GM19395 (cell line): Measurements from ENCODE around the gene IVNS1ABP.

Source experiments
- ATAC-seq: cut with Tn5 transposase; IDR thresholded peaks from one replicate; pipeline ENCODE4 v1.9.1; 2021; ENCODE audit warnings: mild to moderate bottlenecking, moderate library complexity; ENCODE audit not compliant: unreplicated experiment

IVNS1ABP gene

GRCh38 chr1:185295091-185295490 lies 22.0 kb downstream of the IVNS1ABP start:
- ATAC-seq = no peak

GRCh38 chr1:185293967-185294542 lies 23.0 kb downstream of the IVNS1ABP start:
- no peak for ATAC-seq

- no peak for ATAC-seq
These were observed 24.8 kb downstream of the IVNS1ABP start for GRCh38 chr1:185292237-185292636.

DNA sequence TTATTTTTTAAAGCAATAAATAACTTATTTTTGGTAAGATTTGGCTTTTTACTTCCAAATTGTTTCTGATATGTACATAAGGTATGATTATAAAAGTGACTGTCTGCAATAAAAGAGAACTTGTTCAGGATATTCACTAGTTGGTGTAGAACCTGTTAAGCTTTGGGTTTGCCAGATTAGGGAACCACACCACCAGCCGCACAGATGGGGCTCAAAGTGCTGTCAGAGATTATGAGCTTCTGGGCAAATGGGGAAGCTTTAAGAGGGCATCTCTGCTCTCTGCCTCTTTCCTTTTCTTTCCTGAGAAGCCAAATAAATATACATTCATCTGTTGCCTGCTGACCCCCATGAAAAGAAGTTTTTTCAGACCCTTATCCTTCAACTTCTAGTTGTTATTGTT lies 25.4 kb downstream of the IVNS1ABP start:
- ATAC-seq = no peak

DNA sequence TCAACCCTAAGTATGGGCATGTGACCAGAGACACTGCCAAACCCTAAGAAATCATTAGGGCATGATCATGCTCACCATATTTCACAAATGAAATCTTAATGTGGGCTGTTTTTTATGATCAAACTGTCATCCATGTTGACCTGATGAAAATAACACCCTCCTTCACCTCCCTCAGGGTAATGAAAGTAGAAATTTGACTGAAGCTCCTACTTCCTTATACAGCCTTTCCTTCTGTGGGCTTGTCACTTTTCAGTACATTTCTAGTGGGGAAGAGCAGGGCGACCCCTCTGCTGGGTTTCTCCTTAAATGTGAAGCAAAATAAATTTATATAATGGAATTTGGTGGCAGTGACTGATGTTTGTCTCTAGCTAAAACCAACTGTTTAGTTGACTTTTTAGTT lies 25.9 kb downstream of the IVNS1ABP start:
- ATAC-seq = peak; percentile 45

DNA sequence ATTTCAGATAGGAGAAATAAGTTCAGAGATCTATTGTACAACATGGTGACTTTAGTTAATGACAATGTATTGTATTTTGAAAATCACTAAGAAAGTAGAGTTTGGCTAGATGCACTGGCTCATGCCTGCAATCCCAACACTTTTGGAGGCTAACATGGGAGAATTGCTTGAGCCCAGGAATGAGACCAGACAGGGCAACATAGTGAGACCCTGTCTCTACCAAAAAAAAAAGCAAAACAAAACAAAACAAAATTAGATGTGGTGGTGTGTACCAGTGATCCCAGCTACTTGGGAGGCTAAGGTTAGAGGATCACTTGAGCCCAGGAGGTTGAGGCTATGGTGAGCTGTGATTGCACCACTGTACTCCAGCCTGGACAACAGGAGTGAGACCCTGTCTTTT lies 27.2 kb downstream of the IVNS1ABP start:
- no peak for ATAC-seq

DNA sequence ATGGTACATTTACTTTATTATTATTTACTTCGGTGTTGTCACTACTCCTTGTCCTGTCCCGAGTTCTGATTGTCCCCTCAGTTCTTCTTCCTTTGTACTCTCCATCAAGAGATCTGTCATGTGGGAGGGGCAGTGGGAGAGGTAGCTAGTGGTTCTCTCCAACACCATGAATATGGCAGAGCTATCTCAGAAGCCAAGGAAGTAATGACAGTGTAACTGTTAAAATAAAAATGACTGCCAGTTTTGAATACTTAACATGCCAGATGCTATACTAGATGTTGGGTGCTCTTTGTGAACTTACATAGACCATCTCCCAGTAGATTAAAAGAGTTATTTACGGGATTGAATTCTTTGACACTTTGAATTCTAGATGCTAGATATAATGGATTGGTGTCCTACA lies 28.6 kb downstream of the IVNS1ABP start:
- no peak for ATAC-seq

- ATAC-seq = no peak
These were observed 29.6 kb downstream of the IVNS1ABP start for GRCh38 chr1:185287451-185287850.

GRCh38 chr1:185284533-185285276 lies 32.3 kb downstream of the IVNS1ABP start:
- no peak for ATAC-seq

GRCh38 chr1:185284116-185284515 lies 32.9 kb downstream of the IVNS1ABP start:
- no peak for ATAC-seq

DNA sequence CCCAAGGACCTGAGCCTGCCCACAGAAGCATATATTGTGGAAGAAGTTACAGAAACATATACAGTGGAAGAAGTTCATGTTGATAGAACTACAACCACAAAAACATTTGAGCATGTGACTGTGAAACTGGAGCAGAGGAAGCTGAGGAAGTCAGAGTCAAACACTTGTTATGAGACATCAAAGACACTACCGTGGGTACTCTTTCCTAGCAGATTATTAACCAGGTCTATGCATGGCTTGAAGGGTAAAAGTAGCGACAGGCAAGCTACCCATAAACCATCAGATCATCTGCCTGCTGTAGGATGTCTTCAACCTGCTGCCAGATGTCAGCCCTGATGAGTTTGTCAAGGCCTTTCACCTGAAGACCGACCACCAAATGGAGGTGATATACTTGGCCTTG lies 35.8 kb downstream of the IVNS1ABP start:
- peak; percentile 98 for ATAC-seq

GRCh38 chr1:185280589-185280988 lies 36.5 kb downstream of the IVNS1ABP start:
- no peak for ATAC-seq

DNA sequence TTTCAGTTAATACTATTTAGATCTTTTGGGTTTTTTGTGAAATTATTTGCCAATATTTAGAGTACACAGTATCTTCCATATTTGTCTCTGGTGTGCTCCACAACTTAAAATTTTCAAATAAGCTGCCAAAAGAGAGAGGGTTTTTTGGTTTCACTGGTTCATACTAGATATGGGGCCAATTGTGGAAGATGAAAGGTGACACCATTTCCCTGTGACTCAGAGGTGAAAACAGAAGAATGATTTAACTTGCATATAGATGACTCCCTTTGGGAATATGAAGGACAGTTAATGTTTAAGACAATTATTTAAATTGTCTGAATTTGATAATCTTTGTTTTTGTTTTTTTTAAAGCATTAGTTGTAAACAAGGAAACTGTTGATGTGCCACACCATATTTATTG lies 37.5 kb downstream of the IVNS1ABP start:
- ATAC-seq = no peak

GRCh38 chr1:185271921-185272320 lies 45.1 kb downstream of the IVNS1ABP start:
- no peak for ATAC-seq

- no peak for ATAC-seq
These were observed 48.7 kb downstream of the IVNS1ABP start for GRCh38 chr1:185268352-185268751.

GRCh38 chr1:185267701-185268100 lies 49.3 kb downstream of the IVNS1ABP start:
- no peak for ATAC-seq

DNA sequence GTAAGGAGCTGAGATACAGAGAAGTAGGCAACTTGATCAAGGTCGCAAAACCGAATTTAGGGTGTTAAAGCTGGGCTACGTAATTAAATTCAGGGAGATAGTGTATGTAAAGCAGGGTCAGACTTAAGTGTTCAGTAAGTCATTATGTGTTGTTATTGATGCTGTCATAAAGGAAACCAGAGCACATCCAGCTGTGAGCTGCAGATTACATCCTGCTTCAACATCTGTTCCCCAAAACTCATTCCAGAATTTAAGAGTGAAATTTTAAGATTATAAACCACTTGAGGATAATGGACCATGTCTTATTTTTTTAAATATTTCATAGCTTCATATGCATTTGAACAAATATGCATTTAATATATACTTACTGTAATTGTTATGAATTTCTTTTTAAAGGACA lies 49.7 kb downstream of the IVNS1ABP start:
- no peak for ATAC-seq

GRCh38 chr1:185265314-185265713 lies 51.7 kb downstream of the IVNS1ABP start:
- no peak for ATAC-seq

DNA sequence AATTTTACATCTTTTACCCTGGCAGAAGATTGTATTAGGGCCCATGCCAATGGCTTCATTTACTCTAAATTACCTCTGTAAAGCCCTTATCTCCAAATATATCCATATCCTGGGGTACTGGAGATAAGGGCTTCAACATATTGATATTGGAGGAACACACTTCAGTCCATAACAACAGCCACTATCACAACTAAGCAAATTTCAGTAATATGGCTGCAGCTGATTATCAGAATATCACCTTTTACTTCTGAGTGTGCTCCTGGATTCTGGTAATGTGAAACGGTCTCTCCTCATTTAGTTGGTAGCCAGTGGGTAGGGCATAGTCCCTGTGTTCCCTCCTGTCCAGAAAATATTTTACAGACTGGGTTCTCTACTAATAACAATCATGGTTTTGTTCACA lies 53.3 kb downstream of the IVNS1ABP start:
- ATAC-seq = no peak

DNA sequence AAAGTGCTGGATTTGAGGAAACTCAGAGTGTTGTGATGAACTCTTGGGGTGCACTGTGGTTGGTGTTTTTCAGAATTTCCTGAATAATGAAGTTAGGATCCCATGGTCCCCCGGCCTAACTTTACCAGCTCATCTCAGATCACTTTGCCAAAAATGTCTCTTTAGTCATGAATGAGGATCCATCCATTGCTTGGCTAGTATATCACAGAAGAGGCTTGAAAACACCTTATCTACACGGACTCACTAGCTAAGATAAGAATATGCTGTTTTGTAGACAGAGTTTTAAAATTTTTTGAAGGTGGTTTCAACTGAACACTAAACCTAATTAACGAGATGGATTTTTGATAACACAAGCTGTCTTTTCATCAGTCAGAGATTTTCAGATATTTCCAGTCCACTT lies 53.8 kb downstream of the IVNS1ABP start:
- no peak for ATAC-seq

DNA sequence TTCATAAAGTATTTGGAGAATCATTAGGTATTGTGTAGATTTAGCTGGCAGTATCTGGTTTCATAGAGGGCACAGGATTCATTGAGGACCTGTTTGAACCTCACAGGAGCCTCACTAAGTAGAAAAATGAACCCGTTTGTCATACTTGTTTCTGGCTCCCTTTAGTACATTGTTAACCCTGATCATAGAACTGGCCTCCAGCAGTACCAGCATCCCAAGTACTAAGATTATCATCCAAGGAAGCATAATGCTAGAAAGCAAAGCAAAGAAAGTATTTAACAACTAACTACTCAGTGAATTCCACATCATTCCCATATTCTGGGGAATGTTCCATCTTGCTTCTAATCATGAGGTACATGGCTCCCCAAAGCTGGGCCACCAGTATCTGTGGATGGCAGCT lies 54.9 kb downstream of the IVNS1ABP start:
- ATAC-seq = no peak

DNA sequence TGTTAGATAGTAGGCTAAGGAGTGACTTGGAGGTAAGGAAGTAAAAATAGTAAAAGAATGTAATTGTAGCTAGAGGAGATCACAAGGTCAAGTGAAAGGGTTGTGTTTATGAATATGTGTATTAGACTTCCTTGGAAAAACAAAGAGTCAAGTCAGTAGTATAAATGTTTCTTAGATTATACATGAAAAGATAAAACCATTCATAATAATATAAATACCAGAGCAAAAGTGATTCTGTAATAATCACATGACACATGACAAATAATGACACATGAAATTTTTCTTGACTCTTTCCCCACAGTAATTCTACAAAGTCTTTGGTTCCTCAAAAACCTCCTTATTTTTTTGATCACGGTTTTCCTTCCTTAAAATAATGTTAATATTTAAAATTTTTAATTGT lies 56.4 kb downstream of the IVNS1ABP start:
- ATAC-seq = no peak

DNA sequence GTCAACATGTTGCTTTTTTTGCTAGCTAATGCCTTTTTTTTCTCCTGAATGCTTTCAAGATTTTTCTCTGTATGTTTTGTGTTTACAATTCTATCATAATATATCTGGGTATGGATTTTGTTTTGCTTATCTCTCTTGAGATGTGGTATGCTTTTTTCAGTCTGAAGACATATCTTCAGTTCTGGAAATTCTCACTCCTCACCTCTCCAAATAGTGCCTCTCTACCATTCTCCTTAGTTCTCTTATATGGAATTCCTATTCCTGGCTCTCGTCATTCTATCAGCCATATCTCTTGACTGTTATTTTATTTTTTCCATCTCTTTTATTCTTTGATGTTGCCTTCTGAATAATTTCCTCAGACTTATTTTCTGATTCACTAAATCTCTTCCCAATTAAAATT lies 58.4 kb downstream of the IVNS1ABP start:
- ATAC-seq = no peak
